Upper lobe of right lung (tissue), 1 donor: ENCODE measurements around the gene ZNF276. TPM values are rescaled to one million over a fixed set of nuclear protein-coding genes. Genes with fewer than 3 reads are reported as not detected.

Experiments
- ATAC-seq: fragments of 200-7000 bp; cut with Tn5 transposase; one replicate; pipeline ENCODE4 v1.9.1; 2020; ENCODE audit warnings: mild to moderate bottlenecking, moderate library complexity
- DNase-seq: peaks from one replicate; pipeline ENCODE4 v3.0.0-alpha.2; 2020
- H3K27ac ChIP-seq: fragments of 200-600 bp; one replicate; pipeline ENCODE4 v1.8.0; 2022
- H3K27me3 ChIP-seq: fragments of 200-600 bp; one replicate; pipeline ENCODE4 v1.8.0; 2022; ENCODE audit warnings: mild to moderate bottlenecking
- H3K36me3 ChIP-seq: fragments of 200-600 bp; one replicate; pipeline ENCODE4 v1.8.0; 2022
- H3K4me1 ChIP-seq: fragments of 200-600 bp; one replicate; pipeline ENCODE4 v1.8.0; 2022
- H3K4me3 ChIP-seq: fragments of 200-600 bp; one replicate; pipeline ENCODE4 v1.8.0; 2022; ENCODE audit warnings: mild to moderate bottlenecking
- H3K9me3 ChIP-seq: fragments of 200-600 bp; one replicate; pipeline ENCODE4 v1.8.0; 2022
- intact Hi-C: fragments of 100-400 bp; cut with DNase I; formaldehyde crosslinking; loops from one replicate; pipeline ENCODE4 v1.11.0; 2022
- total RNA-seq: library from RNA; stranded (reverse); fragmentation: NEBNext Ultra II Directional; extraction: Animal tissue kit (Norgen Biotek cat#: 25700); gene quantifications from one replicate; pipeline ENCODE4 v1.2.1, GENCODE V29; 2021
- TF ChIP-seq, protein P1 (sequence below): fragments of 200-600 bp; IDR thresholded peaks from one replicate; pipeline ENCODE4 v1.8.0; 2022; ENCODE audit warnings: antibody characterized with exemption
- donor health status: DM: no; HTN: yes; CAD: no; lungs with severe emphysema.

Gene ZNF276
- total RNA-seq, 1 donor from 2014 or later = 35.8 TPM

DNA sequence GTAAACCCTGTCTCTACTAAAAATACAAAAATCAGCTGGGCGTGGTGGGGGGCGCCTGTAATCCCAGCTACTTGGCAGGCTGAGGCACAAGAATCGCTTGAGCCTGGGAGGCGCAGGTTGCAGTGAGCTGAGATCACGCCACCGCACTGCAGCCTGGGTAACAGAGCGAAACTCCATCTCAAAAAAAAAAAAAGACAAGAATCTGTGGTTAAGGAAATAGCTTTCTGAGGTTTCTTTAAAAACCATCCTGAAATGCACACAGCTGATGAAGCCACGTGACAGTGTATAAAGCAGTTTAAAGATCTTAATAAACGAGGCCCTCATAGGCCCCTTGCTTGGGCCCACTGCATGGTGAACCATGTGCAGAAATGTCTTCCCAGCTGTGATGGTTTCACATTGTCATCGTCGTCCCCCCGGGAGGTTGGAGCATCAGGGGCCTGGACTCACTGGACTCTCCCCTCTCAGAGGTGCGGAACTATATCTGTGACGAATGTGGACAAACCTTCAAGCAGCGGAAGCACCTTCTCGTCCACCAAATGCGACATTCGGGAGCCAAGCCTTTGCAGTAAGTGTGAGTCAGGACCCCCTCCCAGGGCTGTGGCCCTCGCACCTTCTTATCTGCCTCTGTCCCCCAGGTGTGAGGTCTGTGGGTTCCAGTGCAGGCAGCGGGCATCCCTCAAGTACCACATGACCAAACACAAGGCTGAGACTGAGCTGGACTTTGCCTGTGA, 16.2 kb downstream of the ZNF276 start:
- no peak overlapping the region for H3K4me3 ChIP-seq
- intact Hi-C loops = no loop called here
- H3K9me3 ChIP-seq = no peaks in the 10 kb centered on the region
- H3K36me3 ChIP-seq = peaks cover 90% of the 10 kb centered on the region
- no peaks in the 10 kb centered on the region for H3K4me1 ChIP-seq
- TF ChIP-seq, protein P1, sequence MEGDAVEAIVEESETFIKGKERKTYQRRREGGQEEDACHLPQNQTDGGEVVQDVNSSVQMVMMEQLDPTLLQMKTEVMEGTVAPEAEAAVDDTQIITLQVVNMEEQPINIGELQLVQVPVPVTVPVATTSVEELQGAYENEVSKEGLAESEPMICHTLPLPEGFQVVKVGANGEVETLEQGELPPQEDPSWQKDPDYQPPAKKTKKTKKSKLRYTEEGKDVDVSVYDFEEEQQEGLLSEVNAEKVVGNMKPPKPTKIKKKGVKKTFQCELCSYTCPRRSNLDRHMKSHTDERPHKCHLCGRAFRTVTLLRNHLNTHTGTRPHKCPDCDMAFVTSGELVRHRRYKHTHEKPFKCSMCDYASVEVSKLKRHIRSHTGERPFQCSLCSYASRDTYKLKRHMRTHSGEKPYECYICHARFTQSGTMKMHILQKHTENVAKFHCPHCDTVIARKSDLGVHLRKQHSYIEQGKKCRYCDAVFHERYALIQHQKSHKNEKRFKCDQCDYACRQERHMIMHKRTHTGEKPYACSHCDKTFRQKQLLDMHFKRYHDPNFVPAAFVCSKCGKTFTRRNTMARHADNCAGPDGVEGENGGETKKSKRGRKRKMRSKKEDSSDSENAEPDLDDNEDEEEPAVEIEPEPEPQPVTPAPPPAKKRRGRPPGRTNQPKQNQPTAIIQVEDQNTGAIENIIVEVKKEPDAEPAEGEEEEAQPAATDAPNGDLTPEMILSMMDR = no peak
- H3K27ac ChIP-seq = no peak overlapping the region
- ATAC-seq = no peak
- no peak for DNase-seq
- H3K27me3 ChIP-seq = no peaks in the 10 kb centered on the region

DNA sequence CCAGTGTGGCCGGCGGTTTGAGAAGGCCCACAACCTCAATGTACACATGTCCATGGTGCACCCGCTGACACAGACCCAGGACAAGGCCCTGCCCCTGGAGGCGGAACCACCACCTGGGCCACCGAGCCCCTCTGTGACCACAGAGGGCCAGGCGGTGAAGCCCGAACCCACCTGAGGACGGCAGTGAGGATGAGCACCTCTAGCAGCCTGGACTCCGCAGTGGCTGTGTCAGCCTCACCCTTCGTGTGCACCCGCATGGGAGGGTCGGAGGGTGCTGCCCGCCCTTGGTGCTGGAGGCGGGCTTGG, 16.7 kb downstream of the ZNF276 start:
- no peaks in the 10 kb centered on the region for H3K27me3 ChIP-seq
- intact Hi-C loops = no loop called here
- no peaks in the 10 kb centered on the region for H3K9me3 ChIP-seq
- TF ChIP-seq, protein P1 = no peak
- no peak overlapping the region for H3K4me3 ChIP-seq
- peaks cover 89% of the 10 kb centered on the region for H3K36me3 ChIP-seq
- DNase-seq = no peak
- H3K27ac ChIP-seq = no peak overlapping the region
- ATAC-seq = no peak
- H3K4me1 ChIP-seq = no peaks in the 10 kb centered on the region

DNA sequence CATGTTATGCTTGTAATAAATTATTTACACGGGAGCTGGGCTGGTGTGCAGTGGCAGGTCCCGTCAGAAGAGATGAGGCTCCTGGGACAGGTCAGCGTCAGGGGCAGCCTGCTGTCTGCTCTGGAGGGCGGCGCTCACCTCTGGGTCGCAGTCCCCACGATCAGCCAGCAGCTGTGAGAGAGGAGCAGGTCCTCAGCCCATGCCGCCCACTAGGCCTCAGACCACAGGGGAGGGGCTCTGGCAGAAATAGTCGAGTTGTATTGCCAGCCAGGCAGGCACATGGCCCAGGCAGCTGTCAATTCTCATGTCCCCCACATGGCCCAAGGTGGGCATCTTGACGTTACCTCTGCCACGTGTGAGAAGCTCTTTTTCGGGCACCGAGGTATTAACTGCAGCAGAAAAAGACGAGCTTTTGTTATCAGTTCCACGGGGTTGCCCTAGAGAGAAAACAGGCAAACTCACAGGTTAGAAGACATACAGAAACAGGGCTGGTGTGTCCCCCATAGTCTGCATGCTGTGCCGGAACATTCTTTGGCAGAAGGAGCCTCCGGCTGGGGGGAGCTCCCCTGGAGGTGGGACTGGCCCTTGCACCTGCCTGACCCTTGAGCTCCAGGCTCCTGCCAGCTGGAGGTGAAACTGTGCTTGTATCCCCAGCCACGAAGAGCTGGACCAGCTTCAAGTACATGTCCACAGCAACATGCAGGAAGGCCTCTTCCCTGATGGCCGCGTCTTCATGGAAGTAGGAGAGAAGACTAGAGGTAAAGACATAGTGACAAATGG, 17.4 kb downstream of the ZNF276 start:
- no peak for ATAC-seq
- DNase-seq = no peak
- TF ChIP-seq, protein P1 = no peak
- Histone ChIP-seq H3K9me3 (no peaks in the 10 kb centered on the region), H3K4me3 (no peak overlapping the region), H3K27ac (no peak overlapping the region), H3K4me1 (no peaks in the 10 kb centered on the region), H3K36me3 (peaks cover 82% of the 10 kb centered on the region), H3K27me3 (no peaks in the 10 kb centered on the region)
- intact Hi-C loops = no loop called here

GRCh38 chr16:89739383-89739782, 18.0 kb downstream of the ZNF276 start:
- TF ChIP-seq, protein P1 = no peak
- intact Hi-C loops = no loop called here
- ATAC-seq (peak; percentile 12), DNase-seq (no peak)
- Histone ChIP-seq H3K4me1 (no peaks in the 10 kb centered on the region), H3K36me3 (peaks cover 75% of the 10 kb centered on the region), H3K4me3 (no peak overlapping the region), H3K27me3 (no peaks in the 10 kb centered on the region), H3K9me3 (no peaks in the 10 kb centered on the region), H3K27ac (no peak overlapping the region)

GRCh38 chr16:89741342-89742014, 20.1 kb downstream of the ZNF276 start:
- peaks cover 54% of the 10 kb centered on the region for H3K36me3 ChIP-seq
- H3K27ac ChIP-seq = no peak overlapping the region
- intact Hi-C loops = no loop called here
- no peaks in the 10 kb centered on the region for H3K27me3 ChIP-seq
- no peaks in the 10 kb centered on the region for H3K4me1 ChIP-seq
- DNase-seq (no peak), ATAC-seq (peak; percentile 34)
- TF ChIP-seq, protein P1 = no peak
- H3K9me3 ChIP-seq = no peaks in the 10 kb centered on the region
- H3K4me3 ChIP-seq = no peak overlapping the region
